ENCODE results near the gene DSE.

DSE gene

GRCh38 chr6:116388924-116389323 lies 18.2 kb downstream of the DSE start:
- no peak for DNase-seq

GRCh38 chr6:116389357-116389756 lies 18.6 kb downstream of the DSE start:
- DNase-seq = no peak

- DNase-seq = no peak
These were observed 19.8 kb downstream of the DSE start for GRCh38 chr6:116390581-116390980.

GRCh38 chr6:116392132-116393013 lies 21.6 kb downstream of the DSE start:
- DNase-seq = peak; percentile 59

- DNase-seq = no peak
These were observed 22.7 kb downstream of the DSE start for GRCh38 chr6:116393430-116393829.

- no peak for DNase-seq
These were observed 24.9 kb downstream of the DSE start for GRCh38 chr6:116395647-116396046.

- no peak for DNase-seq
These were observed 25.7 kb downstream of the DSE start for GRCh38 chr6:116396441-116396840.

- DNase-seq = no peak
These were observed 27.2 kb downstream of the DSE start for GRCh38 chr6:116397914-116398313.

GRCh38 chr6:116398316-116399010 lies 27.7 kb downstream of the DSE start:
- DNase-seq = no peak

GRCh38 chr6:116399287-116399686 lies 28.5 kb downstream of the DSE start:
- DNase-seq = no peak

- no peak for DNase-seq
These were observed 29.6 kb downstream of the DSE start for GRCh38 chr6:116400328-116400727.

GRCh38 chr6:116402108-116402937 lies 31.6 kb downstream of the DSE start:
- DNase-seq = no peak

- DNase-seq = no peak
These were observed 32.5 kb downstream of the DSE start for GRCh38 chr6:116403205-116403604.

- no peak for DNase-seq
These were observed 33.9 kb downstream of the DSE start for GRCh38 chr6:116404696-116405095.

- no peak for DNase-seq
These were observed 34.4 kb downstream of the DSE start for GRCh38 chr6:116405138-116405537.

GRCh38 chr6:116405652-116406356 lies 35.1 kb downstream of the DSE start:
- peak; percentile 23 for DNase-seq

GRCh38 chr6:116406678-116407345 lies 36.1 kb downstream of the DSE start:
- DNase-seq = no peak

GRCh38 chr6:116408491-116408890 lies 37.7 kb downstream of the DSE start:
- no peak for DNase-seq

GRCh38 chr6:116409756-116410155 lies 39.0 kb downstream of the DSE start:
- no peak for DNase-seq

GRCh38 chr6:116411284-116411623 lies 40.5 kb downstream of the DSE start:
- no peak for DNase-seq

- no peak for DNase-seq
These were observed 41.5 kb downstream of the DSE start for GRCh38 chr6:116412270-116412669.

GRCh38 chr6:116413357-116413756 lies 42.6 kb downstream of the DSE start:
- DNase-seq = no peak
